GM23248 (cell line): ENCODE results near the gene GPR35.

Experiments
- EZH2 ChIP-seq: fragments of 200-600 bp; sonication (generic); IDR thresholded peaks from 2 replicates; pipeline ENCODE4 v1.6.1; 2018; ENCODE audit warnings: antibody characterized with exemption, mild to moderate bottlenecking; ENCODE audit not compliant: insufficient read depth, poor library complexity, severe bottlenecking
- EZH2phosphoT487 ChIP-seq: fragments of 200-600 bp; sonication (generic); IDR thresholded peaks from 2 replicates; pipeline ENCODE4 v1.6.1; 2018; ENCODE audit warnings: antibody characterized with exemption, moderate library complexity, mild to moderate bottlenecking, low read depth; ENCODE audit not compliant: insufficient read depth

DNA sequence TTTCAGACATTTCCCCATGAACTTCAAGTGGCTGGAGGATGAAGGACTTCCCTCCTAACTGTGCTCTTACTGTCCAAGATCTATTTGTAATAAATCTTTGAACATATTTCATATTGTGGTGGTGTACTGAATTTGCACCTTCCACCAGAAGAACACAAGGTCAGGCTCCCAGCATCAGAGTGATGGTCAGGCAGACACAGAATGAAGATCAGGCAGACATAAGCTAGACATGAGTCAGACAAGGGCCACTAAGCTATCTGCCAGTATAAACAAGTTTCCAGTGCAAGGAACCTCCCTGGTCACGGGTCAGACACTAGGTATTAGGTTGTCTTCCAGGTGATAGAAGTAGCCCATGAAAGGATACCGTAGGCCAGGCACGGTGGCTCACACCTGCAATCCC lies 37.4 kb downstream of the GPR35 start:
- TF ChIP-seq EZH2phosphoT487 (no peak), EZH2 (no peak)
